Activated T-cell treated with anti-CD3 and anti-CD28 coated beads, Interleukin-2, amount 50 U/mL, for 72 hours (primary cell): Measurements from ENCODE around the gene FGD2. TPM values are rescaled to one million over a fixed set of nuclear protein-coding genes. Genes with fewer than 3 reads are reported as not detected.

Experiments used
- ATAC-seq, 2 donors: fragments of 150-1000 bp; cut with Tn5 transposase; replicated peaks in 1 of 2; 2 replicates each; pipeline ENCODE4 v1.10.0; 2021; ENCODE audit warnings: moderate library complexity in 2 of 2, mild to moderate bottlenecking in 1 of 2
- DNase-seq, 2 donors: peaks; one replicate each; pipeline ENCODE4 v3.0.0; 2021 to 2022; ENCODE audit warnings: mixed read lengths in 1 of 2
- H3K27ac Mint-ChIP-seq: one replicate; pipeline ENCODE4 v1.8.0; 2022; ENCODE audit warnings: mild to moderate bottlenecking, moderate library complexity, mixed read lengths
- H3K27me3 Mint-ChIP-seq: one replicate; pipeline ENCODE4 v1.8.0; 2022; ENCODE audit warnings: low read depth, mixed read lengths
- H3K36me3 Mint-ChIP-seq, 2 donors: one replicate each; pipeline ENCODE4 v1.8.0; 2022; ENCODE audit warnings: mixed read lengths in 2 of 2, mild to moderate bottlenecking in 1 of 2; ENCODE audit not compliant: insufficient read depth in 2 of 2
- H3K4me1 Mint-ChIP-seq: one replicate; pipeline ENCODE4 v1.8.0; 2022; ENCODE audit warnings: low read depth, mixed read lengths
- H3K4me3 Mint-ChIP-seq, 2 donors: one replicate each; pipeline ENCODE4 v1.8.0; 2022; ENCODE audit warnings: mild to moderate bottlenecking in 2 of 2, mixed read lengths in 2 of 2, moderate library complexity in 2 of 2
- H3K9me3 Mint-ChIP-seq, 2 donors: one replicate each; pipeline ENCODE4 v1.8.0; 2022; ENCODE audit warnings: mixed read lengths in 2 of 2
- total RNA-seq, 2 donors: library from RNA; stranded (reverse); gene quantifications; one replicate each; pipeline ENCODE4 v1.2.3, GENCODE V29; 2022

Gene FGD2
- total RNA-seq, 2 donors from 2014 or later: 1.4 to 3.2 TPM

- Mint-ChIP-seq H3K27ac (no peak overlapping the region), H3K27me3 (no peaks in the 10 kb centered on the region), H3K4me1 (peaks cover 15% of the 10 kb centered on the region), H3K9me3 (no peaks in the 10 kb centered on the region), H3K4me3 (no peak overlapping the region), H3K36me3 (no peaks in the 10 kb centered on the region)
- ATAC-seq (no peak), DNase-seq (no peak)
These were observed 5.0 kb downstream of the FGD2 start for GRCh38 chr6:37010402-37010892.

GRCh38 chr6:37011656-37012378 is 6.4 kb downstream of the FGD2 start:
- ATAC-seq (no peak), DNase-seq (no peak)
- H3K27me3 Mint-ChIP-seq: no peaks in the 10 kb centered on the region
- H3K27ac Mint-ChIP-seq: no peak overlapping the region
- no peak overlapping the region for H3K4me3 Mint-ChIP-seq
- no peaks in the 10 kb centered on the region for H3K9me3 Mint-ChIP-seq
- H3K4me1 Mint-ChIP-seq: peaks cover 1% of the 10 kb centered on the region
- no peaks in the 10 kb centered on the region for H3K36me3 Mint-ChIP-seq

- Mint-ChIP-seq H3K27ac (no peak overlapping the region), H3K36me3 (no peaks in the 10 kb centered on the region), H3K27me3 (no peaks in the 10 kb centered on the region), H3K9me3 (no peaks in the 10 kb centered on the region), H3K4me1 (peaks cover 12% of the 10 kb centered on the region), H3K4me3 (no peak overlapping the region)
- DNase-seq (no peak), ATAC-seq (no peak)
These were observed 8.3 kb downstream of the FGD2 start for GRCh38 chr6:37013516-37014491.

GRCh38 chr6:37014667-37015066 is 9.2 kb downstream of the FGD2 start:
- no peak overlapping the region for H3K4me3 Mint-ChIP-seq
- ATAC-seq (no peak), DNase-seq (no peak)
- no peaks in the 10 kb centered on the region for H3K9me3 Mint-ChIP-seq
- H3K27ac Mint-ChIP-seq: no peak overlapping the region
- H3K27me3 Mint-ChIP-seq: no peaks in the 10 kb centered on the region
- peaks cover 21% of the 10 kb centered on the region for H3K4me1 Mint-ChIP-seq
- no peaks in the 10 kb centered on the region for H3K36me3 Mint-ChIP-seq

- H3K9me3 Mint-ChIP-seq: no peaks in the 10 kb centered on the region
- DNase-seq (no peak), ATAC-seq (no peak)
- peaks cover 21% of the 10 kb centered on the region for H3K4me1 Mint-ChIP-seq
- no peak overlapping the region for H3K4me3 Mint-ChIP-seq
- no peaks in the 10 kb centered on the region for H3K27me3 Mint-ChIP-seq
- H3K27ac Mint-ChIP-seq: no peak overlapping the region
- H3K36me3 Mint-ChIP-seq: no peaks in the 10 kb centered on the region
These were observed 10.1 kb downstream of the FGD2 start for GRCh38 chr6:37015532-37015931.

DNA sequence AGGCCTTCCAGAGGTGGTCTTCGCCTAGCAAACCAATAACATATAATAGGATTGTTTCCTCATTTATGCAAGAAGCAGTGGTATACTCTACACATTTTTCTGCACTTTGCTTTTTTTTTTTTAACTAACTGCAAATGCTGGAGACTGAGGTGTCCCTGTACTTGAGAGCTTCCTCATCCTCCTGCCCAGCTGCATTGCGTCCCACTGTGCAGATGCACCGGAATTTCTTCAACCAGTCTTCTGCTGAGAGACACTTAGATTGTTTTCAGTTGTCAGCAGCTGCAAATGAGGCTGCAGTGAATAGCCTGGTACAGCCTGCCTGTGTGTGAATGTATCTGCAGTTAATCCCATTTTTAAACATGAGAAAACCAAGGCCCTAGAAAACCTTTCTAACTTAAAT is 11.5 kb downstream of the FGD2 start:
- ATAC-seq: no peak
- H3K9me3 Mint-ChIP-seq: no peaks in the 10 kb centered on the region
- no peak overlapping the region for H3K4me3 Mint-ChIP-seq
- no peak overlapping the region for H3K27ac Mint-ChIP-seq
- H3K36me3 Mint-ChIP-seq: no peaks in the 10 kb centered on the region
- peaks cover 36% of the 10 kb centered on the region for H3K4me1 Mint-ChIP-seq
- no peak for DNase-seq
- H3K27me3 Mint-ChIP-seq: no peaks in the 10 kb centered on the region

- Mint-ChIP-seq H3K4me1 (peaks cover 43% of the 10 kb centered on the region), H3K27me3 (no peaks in the 10 kb centered on the region), H3K9me3 (no peaks in the 10 kb centered on the region), H3K27ac (no peak overlapping the region), H3K4me3 (peak overlapping the region; percentile 4 to 23), H3K36me3 (no peaks in the 10 kb centered on the region)
- ATAC-seq (no peak), DNase-seq (no peak)
These were observed 12.2 kb downstream of the FGD2 start for GRCh38 chr6:37017606-37018197.

GRCh38 chr6:37018198-37019064 is 13.0 kb downstream of the FGD2 start:
- Mint-ChIP-seq H3K27me3 (no peaks in the 10 kb centered on the region), H3K36me3 (no peaks in the 10 kb centered on the region), H3K4me3 (peak overlapping the region; percentile 23 to 50), H3K27ac (no peak overlapping the region), H3K4me1 (peaks cover 50% of the 10 kb centered on the region), H3K9me3 (no peaks in the 10 kb centered on the region)
- DNase-seq (peak; percentile 92 to 93), ATAC-seq (peak; percentile 94 to 95)

- peaks cover 56% of the 10 kb centered on the region for H3K4me1 Mint-ChIP-seq
- no peak for ATAC-seq
- no peaks in the 10 kb centered on the region for H3K36me3 Mint-ChIP-seq
- no peaks in the 10 kb centered on the region for H3K27me3 Mint-ChIP-seq
- no peak overlapping the region for H3K4me3 Mint-ChIP-seq
- H3K9me3 Mint-ChIP-seq: no peaks in the 10 kb centered on the region
- no peak overlapping the region for H3K27ac Mint-ChIP-seq
- DNase-seq: no peak
These were observed 13.6 kb downstream of the FGD2 start for GRCh38 chr6:37019065-37019450.

DNA sequence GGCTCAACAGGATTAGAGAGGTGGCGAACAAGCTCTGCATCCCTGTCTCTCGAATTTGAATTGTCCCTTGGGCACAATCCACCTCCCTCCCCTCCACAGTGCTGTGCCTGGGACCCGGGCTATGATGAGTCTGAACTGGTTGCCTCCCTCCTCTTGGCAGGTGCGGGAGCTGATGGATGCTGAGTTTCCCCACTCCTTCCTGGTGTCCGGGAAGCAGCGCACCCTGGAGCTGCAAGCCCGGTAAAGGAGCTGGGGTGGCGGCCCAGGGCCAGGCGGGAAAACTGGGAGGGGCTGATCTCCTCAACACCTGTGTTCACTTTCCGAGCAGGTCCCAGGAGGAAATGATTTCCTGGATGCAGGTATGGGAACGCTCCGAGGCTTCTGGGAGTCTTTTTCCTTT is 14.9 kb downstream of the FGD2 start:
- ATAC-seq (no peak), DNase-seq (no peak)
- Mint-ChIP-seq H3K27ac (no peak overlapping the region), H3K4me1 (peaks cover 69% of the 10 kb centered on the region), H3K9me3 (no peaks in the 10 kb centered on the region), H3K27me3 (no peaks in the 10 kb centered on the region), H3K4me3 (no peak overlapping the region), H3K36me3 (no peaks in the 10 kb centered on the region)

DNA sequence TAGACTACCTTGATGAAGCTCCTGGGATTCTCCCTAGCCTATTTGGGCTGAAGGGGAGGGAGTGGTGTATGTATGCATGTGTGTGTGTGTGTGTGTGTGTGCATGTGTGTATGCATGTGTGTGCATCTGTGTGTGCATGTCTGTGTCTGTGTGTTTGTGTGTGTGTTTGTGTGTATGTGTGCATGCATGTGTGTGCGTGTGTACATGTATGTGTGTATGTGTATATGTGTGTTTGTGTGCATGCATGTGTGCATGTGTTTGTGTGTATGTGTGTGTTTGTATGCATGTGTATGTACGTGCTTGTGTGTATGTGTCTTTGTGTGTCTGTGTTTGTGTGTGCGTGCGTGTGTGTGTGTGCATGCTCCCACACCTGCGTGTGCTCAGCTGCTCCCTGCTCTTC is 15.4 kb downstream of the FGD2 start:
- no peaks in the 10 kb centered on the region for H3K9me3 Mint-ChIP-seq
- peaks cover 73% of the 10 kb centered on the region for H3K4me1 Mint-ChIP-seq
- H3K36me3 Mint-ChIP-seq: no peaks in the 10 kb centered on the region
- ATAC-seq (no peak), DNase-seq (no peak)
- no peak overlapping the region for H3K27ac Mint-ChIP-seq
- H3K4me3 Mint-ChIP-seq: no peak overlapping the region
- no peaks in the 10 kb centered on the region for H3K27me3 Mint-ChIP-seq

GRCh38 chr6:37021356-37022129 is 16.1 kb downstream of the FGD2 start:
- no peaks in the 10 kb centered on the region for H3K27me3 Mint-ChIP-seq
- H3K36me3 Mint-ChIP-seq: no peaks in the 10 kb centered on the region
- peak in 1 of 2 donors; percentile 24 for ATAC-seq
- H3K4me3 Mint-ChIP-seq: peak overlapping the region; percentile 29 to 45
- DNase-seq: peak; percentile 73 to 75
- H3K27ac Mint-ChIP-seq: peak overlapping the region; percentile 6
- peaks cover 80% of the 10 kb centered on the region for H3K4me1 Mint-ChIP-seq
- H3K9me3 Mint-ChIP-seq: no peaks in the 10 kb centered on the region
